ENCODE measurements around the gene URGCP.
A peak's percentile ranks its signal among the peaks of the same experiment; 100 is the strongest.
"Not testable (repeated sequence)": the region's sequence is repeated elsewhere in the genome, so short reads cannot be mapped to it uniquely, and the experiment has no call there.

The URGCP gene

DNA sequence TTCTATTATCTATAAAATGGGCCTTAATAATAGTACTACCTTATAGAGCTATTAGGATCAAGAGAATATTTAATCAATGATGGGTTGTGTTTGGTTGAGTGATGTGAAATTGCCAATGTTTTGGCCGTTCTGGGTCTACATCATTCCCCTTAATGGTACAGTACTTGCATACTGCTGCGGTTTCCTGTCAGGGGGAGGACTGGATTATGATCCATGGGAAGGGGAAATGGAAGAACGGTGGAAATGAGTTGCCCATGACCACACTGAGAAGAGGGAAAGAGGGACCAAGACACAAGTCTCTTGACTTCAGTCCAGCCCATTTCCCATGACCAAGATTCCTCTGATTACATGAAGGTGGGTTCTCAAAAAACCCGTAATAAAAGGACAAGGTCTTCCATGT lies 36.1 kb downstream of the URGCP start:
- DNase-seq, result no peak

DNA sequence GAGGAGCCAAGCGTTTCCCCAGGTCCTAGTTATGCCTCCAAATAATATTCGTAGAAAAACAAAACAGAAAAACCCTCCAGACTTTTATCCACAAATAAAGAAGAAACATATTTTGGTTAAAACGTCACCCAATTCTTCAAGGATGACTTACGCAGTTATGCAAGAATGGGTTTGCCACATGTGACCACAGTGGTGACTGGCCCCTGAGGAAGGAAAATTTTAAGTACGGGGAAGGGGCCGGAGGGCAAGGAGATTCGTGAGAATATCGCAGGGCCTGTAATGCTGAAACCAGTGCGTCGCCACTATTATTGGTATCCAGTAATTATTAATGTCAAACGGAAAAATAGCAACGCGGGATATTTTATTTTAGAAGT lies 36.5 kb downstream of the URGCP start:
- DNase-seq, result no peak

DNA sequence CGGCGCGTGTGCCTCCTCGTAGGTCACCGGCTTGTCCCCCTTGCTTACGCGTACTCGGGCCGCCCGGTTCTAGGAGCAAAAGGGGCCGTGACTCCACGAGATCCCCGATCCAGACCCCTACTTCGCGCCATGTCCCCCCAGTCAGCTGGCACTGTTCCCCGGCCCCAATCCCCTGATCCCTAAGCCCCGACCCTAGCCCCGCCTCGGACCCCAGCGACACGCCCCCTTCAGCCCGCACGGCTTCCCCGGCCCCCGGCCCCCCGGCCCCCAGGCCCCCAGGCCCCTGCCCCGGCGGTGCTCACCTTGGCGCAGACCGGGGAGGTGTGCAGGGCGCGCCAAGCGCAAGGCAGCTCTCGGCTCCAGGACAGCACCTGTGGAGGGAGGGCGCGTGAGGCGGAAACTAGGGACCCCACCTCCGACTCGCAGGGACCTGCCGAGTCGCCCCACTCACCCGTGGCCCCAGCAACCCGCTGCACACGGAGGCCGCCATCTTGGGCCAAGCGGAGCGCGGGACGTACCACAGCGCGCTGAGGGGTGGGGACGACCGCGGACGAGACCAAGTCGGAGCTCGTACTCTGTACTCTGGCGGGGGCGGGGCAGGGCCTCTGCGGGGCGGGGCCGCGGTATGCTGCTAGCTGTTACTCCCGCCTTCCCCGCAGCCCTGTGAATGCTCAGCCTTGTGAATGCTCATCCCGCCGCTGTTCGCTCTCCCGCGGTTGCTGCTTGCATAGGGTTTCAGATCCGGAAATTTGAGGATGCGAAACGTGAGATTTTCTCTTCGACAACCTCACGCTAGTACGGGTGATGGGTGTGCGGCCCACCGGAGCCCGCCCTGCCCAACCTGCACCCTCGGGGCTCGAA lies 37.2 kb downstream of the URGCP start, which contains the start of gene MRPS24:
Gene MRPS24 (minus strand): TSS at position 512 of the 861 bp plus-strand sequence. CDS start 22 bp downstream, at position 490.
- peak; percentile 90 to 97 for DNase-seq

DNA sequence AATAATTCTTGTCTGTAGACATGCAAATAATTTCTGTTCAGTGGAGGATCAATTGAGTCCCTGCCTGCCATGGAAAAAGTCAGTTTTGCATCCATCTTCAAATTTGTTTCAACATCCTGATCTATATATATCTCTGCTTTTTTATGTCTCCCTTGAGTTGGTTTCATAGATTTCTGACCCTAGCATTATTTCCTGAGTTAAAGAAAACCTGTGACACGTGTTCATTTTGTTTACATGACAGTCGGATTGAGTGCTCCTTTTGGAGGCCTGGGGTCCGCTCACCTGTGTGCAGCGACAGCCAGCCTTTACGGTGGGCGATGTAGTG lies 37.8 kb downstream of the URGCP start:
- no peak for DNase-seq

DNA sequence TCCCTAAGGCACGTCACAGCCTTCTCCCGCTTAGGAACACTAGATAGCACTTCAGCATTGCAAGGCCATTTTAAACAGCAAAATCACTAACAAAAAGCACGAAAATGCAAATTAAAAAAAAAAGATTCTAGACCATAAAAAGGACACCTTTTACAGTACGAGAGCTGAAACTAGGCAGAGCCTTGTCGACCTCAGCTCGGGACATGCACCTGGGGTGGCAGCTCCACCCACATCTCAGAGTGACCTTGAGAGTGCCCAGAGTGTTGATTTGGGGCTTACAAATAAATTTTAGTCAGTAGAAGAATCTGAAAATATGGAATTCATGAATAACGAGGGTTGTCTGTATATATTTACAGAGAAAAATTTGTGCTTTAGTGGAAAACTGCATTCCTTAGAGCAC lies 38.2 kb downstream of the URGCP start:
- DNase-seq, result no peak

DNA sequence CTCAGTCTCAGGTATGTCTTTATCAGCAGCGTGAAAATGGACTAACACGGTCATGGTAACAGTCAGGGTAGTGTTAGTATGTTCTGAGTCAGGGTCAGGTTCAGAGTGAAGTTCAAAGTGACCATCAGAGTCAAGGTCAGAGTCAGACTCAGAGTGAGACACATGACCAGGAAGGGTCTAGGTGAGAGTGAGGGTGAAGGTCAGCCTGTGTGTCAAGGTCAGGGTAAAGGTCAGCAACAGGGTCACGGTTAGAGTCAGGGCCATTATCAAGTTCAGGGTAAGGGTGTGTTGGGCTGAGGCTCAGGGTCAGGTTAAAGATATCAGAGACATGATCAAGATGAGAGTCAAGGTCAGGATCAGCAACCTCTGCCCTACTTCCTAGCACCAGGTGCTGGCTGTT lies 41.1 kb downstream of the URGCP start:
- DNase-seq, result no peak

DNA sequence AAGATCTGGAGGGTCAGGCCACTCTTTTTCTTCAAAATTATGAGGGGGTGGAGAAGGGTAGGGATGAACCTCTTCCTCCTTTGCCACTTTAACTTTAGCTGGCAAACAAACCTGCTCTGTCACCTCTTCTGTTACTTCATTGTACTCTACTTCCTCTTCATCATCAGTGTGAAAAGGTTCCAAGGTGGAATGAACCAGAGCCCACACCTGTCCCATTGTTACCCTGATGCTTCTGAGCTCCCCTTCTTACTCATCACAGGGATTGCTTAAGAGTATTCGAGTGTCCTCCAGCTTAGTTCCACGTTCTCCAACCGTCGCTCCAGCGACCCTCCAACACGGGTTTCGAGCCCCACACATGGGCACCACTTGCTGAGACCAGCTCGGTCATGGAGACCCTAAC lies 42.3 kb downstream of the URGCP start:
- DNase-seq, result no peak

DNA sequence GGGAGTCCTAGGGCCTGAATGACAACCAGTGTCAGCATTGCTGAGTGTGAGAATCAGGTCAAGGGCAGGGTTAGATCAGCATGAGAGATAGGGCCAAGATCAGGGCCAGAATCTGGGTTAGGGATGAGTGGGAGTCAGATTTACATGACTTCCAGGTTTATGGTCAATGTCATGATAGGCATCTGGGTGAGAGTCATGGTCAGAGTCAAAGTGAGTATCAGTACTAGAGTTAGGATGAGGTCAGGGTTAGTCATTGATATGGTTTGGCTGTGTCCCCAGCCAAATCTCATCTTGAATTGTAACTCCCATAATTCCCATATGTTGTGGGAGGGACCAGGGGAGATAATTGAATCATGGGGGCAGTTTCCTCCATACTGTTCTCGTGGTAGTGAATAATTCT lies 49.4 kb downstream of the URGCP start:
- DNase-seq, result no peak

DNA sequence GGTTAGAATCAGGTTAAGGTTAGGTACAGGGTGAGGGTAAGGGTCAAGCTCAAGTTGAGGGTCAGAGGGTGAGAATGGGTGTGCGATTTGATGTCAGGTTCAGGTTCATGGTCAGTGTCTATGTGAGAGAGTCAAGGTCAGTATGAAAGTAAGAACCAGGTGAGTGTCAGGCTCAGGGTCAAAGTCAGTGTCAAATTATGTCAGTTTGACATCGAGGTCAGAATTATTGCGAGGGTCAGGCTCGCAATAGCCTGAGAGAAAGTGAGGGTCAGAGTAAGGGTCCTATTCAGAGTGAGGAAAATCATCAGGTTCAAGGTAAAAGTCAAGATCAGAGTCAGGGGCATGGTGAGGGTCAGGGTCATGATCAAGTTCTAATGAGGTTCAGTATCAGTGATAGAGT lies 50.1 kb downstream of the URGCP start:
- no peak for DNase-seq

DNA sequence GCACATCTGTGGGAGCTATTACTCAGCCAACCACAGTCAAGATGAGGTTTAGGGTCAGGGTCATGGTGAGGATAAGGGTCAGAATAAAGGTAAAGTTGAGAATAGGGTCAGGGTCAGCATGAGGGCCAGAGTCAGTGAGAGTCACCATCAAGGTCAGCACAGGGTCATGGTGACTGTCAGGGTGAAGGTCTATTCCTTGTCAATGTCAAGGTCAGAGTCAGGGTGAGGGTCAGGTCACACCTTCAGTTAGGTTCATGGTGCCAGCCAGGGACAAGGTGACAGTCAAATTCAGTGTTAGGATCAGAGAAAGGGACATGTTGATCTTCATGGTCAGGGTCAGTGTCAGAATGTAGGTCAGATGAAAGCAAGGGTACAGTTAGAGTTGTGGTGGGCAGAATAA lies 51.2 kb downstream of the URGCP start:
- no peak for DNase-seq

DNA sequence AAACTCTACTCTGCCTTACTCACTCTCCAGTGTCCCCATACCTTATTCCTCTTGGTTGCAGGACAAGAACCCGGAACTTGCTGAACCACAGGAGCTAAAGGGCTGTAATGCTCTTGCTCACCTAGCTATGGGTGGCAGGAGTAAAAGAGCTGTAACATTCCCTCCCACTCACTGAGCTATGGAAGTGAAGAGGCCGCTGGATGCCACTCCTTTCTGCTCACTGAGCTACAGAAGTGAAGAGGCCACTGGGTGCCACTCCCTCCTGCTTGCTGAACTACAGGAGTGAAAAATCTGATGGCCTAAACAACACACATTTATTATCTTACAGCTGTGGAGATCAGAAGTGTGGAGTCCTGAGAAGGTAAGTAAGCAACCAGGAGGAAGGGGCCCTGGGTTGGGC lies 54.6 kb downstream of the URGCP start:
- DNase-seq, result no peak

DNA sequence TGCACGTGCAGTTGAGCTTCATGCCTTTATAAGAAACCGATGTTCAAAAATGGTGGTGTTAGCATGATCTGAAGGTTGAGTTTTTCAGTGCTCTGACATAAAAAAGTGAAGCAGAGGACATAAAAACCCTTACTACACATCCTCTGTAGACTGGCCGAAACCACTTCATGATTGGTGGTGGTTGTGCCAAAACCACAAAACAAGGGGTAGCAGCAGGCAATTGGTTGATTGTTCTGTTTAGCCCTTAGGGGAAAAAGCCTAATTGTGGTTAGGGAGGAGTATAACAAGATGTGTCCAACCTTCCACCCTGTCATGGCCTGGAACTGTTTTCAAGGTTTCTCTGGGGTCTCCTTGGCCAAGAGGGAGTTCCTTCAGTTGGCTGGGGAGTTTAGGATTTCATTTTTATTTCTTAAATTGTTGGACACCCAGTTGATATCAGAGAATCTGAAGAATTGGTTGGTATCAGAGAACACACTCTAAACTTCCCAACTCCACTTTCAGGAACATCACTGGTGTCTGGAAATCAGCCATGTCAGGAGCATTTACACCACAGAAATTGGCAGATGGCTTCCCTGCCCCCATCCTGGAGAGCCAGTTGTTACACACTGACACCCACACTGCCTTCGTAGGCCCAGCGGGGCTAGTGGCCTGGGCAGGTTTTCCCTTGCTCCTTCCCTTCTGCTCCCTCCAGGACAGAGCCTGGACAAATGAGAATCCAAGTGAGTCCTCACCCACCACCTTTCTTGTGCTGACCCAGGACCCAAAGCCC lies 55.9 kb downstream of the URGCP start:
- no peak for DNase-seq

DNA sequence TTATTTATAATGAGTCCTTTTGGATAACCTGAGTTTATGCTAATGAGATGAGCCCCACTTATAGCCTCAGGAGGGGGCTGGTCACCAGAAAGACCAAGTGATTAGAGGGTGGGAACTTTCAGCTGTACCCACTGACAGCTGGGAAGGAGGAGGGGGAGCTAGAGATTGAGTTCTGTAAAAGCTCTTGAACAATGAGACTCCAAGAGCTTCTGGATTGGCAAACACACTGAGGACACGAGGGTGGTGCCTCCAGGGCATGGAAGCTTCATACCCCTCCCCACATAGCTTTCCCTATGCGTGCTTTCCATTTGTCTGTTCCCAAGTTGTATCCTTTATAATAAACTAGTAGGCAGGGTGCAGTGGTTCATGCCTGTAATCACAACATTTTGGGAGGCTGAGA lies 57.3 kb downstream of the URGCP start:
- no peak for DNase-seq

DNA sequence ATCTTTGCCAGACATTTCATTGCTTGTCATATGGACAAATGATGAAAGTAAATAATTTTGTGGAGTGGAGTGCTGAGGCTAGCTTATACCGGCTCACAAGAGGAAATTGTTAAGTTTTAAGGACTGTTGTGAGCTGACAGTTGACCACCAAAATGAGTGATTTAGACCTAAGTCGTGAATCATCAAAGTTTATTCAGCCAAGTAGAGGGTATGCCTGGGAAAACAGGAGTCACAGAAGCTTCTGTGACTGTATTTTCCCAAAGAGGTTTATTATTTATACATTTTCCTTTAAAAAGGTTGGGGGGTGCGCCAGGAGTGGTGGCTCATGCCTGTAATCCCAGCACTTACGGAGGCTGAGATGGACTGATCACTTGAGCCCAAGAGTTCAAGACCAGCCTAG lies 58.9 kb downstream of the URGCP start:
- no peak for DNase-seq

DNA sequence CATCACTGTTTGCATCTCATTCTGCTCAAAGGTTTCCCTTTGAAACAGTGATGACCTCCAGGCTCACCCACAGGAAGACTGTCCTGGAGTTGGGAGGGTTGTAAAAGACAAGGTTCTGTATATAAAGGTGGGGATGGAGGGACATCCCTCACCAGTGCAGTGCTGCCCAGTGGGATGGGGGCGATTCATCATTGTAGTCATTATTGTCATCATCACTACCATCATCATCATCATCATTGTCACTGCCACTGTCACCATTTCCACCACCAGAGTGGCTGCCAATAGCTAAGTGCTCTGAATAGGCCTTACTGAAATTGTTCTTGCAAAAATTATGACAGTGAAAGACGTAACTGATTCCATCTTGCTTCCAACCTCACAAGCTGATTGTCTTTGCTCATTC lies 61.7 kb downstream of the URGCP start:
- no peak for DNase-seq

DNA sequence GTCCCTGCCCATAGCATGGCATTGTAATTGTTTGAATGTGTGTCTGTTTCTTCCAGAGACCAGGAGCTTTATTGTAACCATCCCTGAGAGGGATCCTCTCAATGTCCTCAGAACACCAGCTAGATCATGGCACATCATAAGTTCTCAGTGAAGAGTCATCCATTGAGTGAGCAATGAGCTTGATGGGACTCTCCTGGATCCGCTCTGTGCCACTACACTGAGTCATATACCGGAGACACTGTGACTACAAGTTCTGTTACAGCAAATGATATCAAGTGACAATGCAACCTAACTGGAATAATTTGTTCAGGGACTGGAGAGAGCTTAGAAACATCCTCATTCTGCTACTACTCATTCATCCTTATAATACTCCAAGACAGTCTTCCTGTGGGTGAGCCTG lies 62.1 kb downstream of the URGCP start:
- no peak for DNase-seq

DNA sequence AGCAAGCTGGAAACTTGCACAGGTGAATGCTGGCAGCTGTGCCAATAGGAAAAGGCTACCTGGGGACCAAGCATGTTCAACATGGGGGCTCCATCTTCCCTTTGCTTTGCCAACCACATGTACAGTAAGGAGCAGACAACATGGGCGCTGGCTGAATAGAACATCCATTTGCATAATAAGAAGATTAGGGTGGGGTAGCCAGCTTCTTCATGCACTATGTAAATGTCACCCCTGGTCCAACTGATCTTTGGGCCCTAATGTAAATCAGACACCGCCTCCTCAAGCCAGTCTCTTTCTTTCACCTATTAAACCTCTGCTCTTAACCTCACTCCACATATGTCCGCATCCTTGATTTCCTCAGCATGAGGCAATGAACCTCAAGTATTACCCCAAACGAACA lies 63.1 kb downstream of the URGCP start:
- DNase-seq, result no peak

DNA sequence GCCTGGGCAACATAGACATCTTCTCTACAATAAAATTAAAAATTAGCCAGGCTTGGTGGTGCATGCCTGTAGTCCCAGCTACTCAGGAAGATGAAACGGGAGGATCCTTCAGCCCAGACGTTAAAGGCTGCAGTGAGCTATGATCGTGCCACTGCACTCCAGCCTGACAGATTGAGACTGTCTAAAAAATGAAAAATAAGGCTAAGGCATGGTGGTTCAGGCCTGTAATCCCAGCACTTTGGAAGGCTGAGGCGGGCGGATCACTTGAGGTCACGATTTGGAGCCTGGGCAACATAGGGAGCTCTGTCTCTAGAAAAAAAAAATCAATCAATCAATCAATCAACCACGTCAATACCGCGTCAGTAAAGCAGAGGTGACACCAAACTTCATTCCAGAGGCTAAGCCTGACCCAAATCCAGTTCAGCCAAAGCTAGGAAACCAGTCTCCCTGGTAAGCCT lies 68.2 kb downstream of the URGCP start:
- no peak for DNase-seq

DNA sequence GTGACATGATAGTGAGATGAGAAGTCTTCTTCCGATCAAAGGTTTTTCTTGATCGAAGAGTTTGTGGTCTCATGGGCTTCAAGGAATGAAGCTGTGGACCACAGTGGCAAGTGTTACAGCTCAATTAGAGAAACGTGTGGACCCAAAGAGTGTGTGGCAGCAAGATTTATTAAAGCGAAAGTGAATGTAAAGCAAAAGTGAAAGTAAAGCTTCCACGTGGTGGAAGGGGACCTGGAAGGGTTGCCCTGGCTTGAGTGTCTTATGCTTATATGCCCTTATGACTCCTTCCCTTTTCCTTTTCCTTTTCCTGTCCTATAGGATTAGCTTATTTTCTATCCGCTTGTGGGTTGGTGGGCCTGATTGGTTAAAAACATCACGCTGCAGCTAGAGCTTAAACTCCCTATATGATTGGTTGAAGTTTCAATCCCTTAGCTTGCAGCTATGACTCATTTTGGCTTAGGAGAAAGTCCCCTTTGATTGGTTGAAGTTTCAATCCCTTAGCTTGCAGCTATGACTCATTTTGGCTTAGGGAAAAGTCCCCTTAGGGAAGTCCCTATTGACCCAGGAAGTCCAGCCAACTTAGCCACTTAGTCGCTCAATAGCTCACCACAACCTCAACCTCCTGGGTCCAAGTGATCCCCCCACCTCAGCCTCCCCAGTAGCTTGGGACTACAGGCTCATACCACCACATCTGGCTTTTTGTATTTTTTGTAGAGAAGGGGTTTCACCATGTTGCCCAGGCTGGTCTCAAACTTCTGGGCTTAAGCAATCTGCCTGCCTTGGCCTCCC lies 71.7 kb downstream of the URGCP start:
- no peak for DNase-seq

DNA sequence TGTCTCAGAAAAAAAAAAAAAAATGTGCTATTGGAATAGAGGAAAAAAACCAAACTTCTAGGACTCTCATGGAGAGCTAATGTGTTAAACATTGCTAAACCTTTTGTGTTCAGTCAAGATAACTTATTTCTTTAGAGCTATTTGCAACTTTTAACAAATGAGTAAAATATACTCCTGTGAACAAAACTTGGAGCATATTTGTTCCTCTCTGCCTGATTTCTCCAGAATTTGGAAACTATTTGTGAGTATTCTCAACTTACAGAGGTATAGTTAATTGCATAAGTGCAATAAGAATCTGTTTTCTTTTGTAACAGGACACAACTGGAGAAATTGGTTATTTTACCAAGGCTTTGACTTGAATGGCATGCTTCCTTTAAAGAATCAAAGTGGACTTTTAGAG lies 75.5 kb downstream of the URGCP start:
- DNase-seq, result not testable (repeated sequence)
